ENCODE data around the gene NHLRC2. TPM values are rescaled to one million over a fixed set of nuclear protein-coding genes. Genes with fewer than 3 reads are reported as not detected.

The NHLRC2 gene
- total and polyA plus RNA-seq, 2 donors from 2014 or later: 4.5 to 40.8 TPM

- intact Hi-C loops (cut with DNase I): no loop called here
- TF ChIP-seq, protein P1, sequence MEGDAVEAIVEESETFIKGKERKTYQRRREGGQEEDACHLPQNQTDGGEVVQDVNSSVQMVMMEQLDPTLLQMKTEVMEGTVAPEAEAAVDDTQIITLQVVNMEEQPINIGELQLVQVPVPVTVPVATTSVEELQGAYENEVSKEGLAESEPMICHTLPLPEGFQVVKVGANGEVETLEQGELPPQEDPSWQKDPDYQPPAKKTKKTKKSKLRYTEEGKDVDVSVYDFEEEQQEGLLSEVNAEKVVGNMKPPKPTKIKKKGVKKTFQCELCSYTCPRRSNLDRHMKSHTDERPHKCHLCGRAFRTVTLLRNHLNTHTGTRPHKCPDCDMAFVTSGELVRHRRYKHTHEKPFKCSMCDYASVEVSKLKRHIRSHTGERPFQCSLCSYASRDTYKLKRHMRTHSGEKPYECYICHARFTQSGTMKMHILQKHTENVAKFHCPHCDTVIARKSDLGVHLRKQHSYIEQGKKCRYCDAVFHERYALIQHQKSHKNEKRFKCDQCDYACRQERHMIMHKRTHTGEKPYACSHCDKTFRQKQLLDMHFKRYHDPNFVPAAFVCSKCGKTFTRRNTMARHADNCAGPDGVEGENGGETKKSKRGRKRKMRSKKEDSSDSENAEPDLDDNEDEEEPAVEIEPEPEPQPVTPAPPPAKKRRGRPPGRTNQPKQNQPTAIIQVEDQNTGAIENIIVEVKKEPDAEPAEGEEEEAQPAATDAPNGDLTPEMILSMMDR (IDR thresholded peaks at IDR 0.05; ENCODE audit: borderline replicate concordance, extremely low read depth, insufficient read depth): no peak
Measured at GRCh38 chr10:113872139-113873030, 17.9 kb downstream of the NHLRC2 start.

DNA sequence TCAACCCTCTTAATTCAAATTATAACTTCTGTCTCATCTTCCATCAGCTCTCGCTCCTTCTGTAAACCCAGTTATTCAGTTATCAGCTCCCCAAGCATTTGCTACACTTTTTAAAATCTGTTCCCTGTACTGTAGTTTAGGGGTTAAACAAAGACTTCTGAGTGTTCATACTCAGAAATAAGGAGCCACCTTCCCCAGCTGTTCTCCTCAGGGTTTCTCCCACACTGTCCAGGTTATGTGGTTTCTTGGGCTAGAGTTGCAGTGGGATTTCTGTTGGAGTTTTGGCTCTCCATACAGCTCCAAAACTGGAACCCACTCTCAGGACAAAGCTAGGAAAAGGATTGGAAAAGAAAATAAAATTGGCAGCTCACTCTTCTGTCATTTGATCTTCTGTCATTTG is 20.8 kb downstream of the NHLRC2 start:
- DNase-seq (no peak), FAIRE-seq (no peak)
- Histone ChIP-seq H3K9ac (ENCODE audit: low read length in 3 of 3) (no peak overlapping the region), H3K4me1 (ENCODE audit: control insufficient read depth in 2 of 3, insufficient read depth in 2 of 3, low read depth in 1 of 3, low read length in 3 of 3) (no peaks in the 10 kb centered on the region), H3K27me3 (ENCODE audit: control insufficient read depth, insufficient read depth, low read length) (no peaks in the 10 kb centered on the region), H3K27ac (ENCODE audit: low read depth in 2 of 2, low read length in 2 of 2) (no peak overlapping the region), H3K4me3 (ENCODE audit: low read length in 3 of 3) (no peak overlapping the region), H3K36me3 (ENCODE audit: control insufficient read depth in 2 of 3, insufficient read depth in 3 of 3, low read length in 3 of 3) (no peaks in the 10 kb centered on the region), H3K9me3 (ENCODE audit: control insufficient read depth in 2 of 3, insufficient read depth in 1 of 3, low read length in 3 of 3) (peaks cover 0 to 7% (median 1%) of the 10 kb centered on the region in 3 donors)
- TF ChIP-seq, protein P1 (IDR thresholded peaks at IDR 0.05; ENCODE audit: borderline replicate concordance, extremely low read depth, insufficient read depth): no peak
- intact Hi-C loops (cut with DNase I): no loop called here

More at GRCh38 chr10:113872139-113873030, 17.9 kb downstream of the NHLRC2 start:
- Histone ChIP-seq H3K36me3 (ENCODE audit: control insufficient read depth in 2 of 3, insufficient read depth in 3 of 3, low read length in 3 of 3) (no peaks in the 10 kb centered on the region), H3K27me3 (ENCODE audit: control insufficient read depth, insufficient read depth, low read length) (no peaks in the 10 kb centered on the region), H3K9ac (ENCODE audit: low read length in 3 of 3) (no peak overlapping the region), H3K4me1 (ENCODE audit: control insufficient read depth in 2 of 3, insufficient read depth in 2 of 3, low read depth in 1 of 3, low read length in 3 of 3) (no peaks in the 10 kb centered on the region), H3K4me3 (ENCODE audit: low read length in 3 of 3) (no peak overlapping the region), H3K27ac (ENCODE audit: low read depth in 2 of 2, low read length in 2 of 2) (no peak overlapping the region), H3K9me3 (ENCODE audit: control insufficient read depth in 2 of 3, insufficient read depth in 1 of 3, low read length in 3 of 3) (peaks cover 0 to 7% (median 1%) of the 10 kb centered on the region in 3 donors)
- FAIRE-seq: no peak
- DNase-seq: no peak

DNA sequence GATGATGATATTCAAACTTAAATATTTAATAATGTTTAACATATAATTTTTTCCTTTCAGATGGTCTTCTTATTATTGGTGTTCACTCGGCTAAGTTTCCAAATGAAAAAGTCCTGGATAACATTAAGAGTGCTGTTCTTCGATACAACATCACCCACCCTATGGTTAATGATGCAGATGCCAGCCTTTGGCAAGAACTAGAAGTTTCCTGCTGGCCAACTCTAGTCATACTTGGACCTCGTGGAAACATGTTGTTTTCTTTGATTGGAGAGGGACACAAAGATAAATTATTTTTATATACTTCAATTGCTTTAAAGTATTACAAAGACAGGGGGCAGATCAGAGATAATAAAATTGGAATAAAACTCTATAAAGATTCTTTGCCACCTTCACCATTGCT is 22.0 kb downstream of the NHLRC2 start:
- H3K4me3 ChIP-seq (ENCODE audit: low read length in 3 of 3): no peak overlapping the region
- no peak overlapping the region for H3K27ac ChIP-seq (ENCODE audit: low read depth in 2 of 2, low read length in 2 of 2)
- no peak overlapping the region for H3K9ac ChIP-seq (ENCODE audit: low read length in 3 of 3)
- no peaks in the 10 kb centered on the region for H3K4me1 ChIP-seq (ENCODE audit: control insufficient read depth in 2 of 3, insufficient read depth in 2 of 3, low read depth in 1 of 3, low read length in 3 of 3)
- TF ChIP-seq, protein P1 (IDR thresholded peaks at IDR 0.05; ENCODE audit: borderline replicate concordance, extremely low read depth, insufficient read depth): no peak
- FAIRE-seq (no peak), DNase-seq (no peak)
- H3K9me3 ChIP-seq (ENCODE audit: control insufficient read depth in 2 of 3, insufficient read depth in 1 of 3, low read length in 3 of 3): peaks cover 0 to 7% (median 1%) of the 10 kb centered on the region in 3 donors
- no peaks in the 10 kb centered on the region for H3K36me3 ChIP-seq (ENCODE audit: control insufficient read depth in 2 of 3, insufficient read depth in 3 of 3, low read length in 3 of 3)
- H3K27me3 ChIP-seq (ENCODE audit: control insufficient read depth, insufficient read depth, low read length): no peaks in the 10 kb centered on the region
- intact Hi-C loops (cut with DNase I): no loop called here

All from kidney (tissue), 14 donors.